ENCODE measurements around the gene POLR3B.
"Not testable (repeated sequence)": the region's sequence is repeated elsewhere in the genome, so short reads cannot be mapped to it uniquely, and the experiment has no call there.

The POLR3B gene

GRCh38 chr12:106357549-106358395 is at the start of gene POLR3B:
POLR3B (plus strand) TSS chr12:106357748; CDS start chr12:106357880, 132 bp downstream.
- DNase-seq (ENCODE audit: low spot score): peak; percentile 94

- no peak for DNase-seq (ENCODE audit: low spot score)
Measured at GRCh38 chr12:106308121-106308520, 49.4 kb upstream of the POLR3B start.

GRCh38 chr12:106308611-106309010 is 48.9 kb upstream of the POLR3B start:
- no peak for DNase-seq (ENCODE audit: low spot score)

GRCh38 chr12:106309671-106310505 is 47.7 kb upstream of the POLR3B start:
- no peak for DNase-seq (ENCODE audit: low spot score)

GRCh38 chr12:106310687-106311086 is 46.9 kb upstream of the POLR3B start:
- no peak for DNase-seq (ENCODE audit: low spot score)

GRCh38 chr12:106311139-106311538 is 46.4 kb upstream of the POLR3B start:
- DNase-seq (ENCODE audit: low spot score): no peak

- DNase-seq (ENCODE audit: low spot score): not testable (repeated sequence)
Measured at GRCh38 chr12:106313413-106313812, 44.1 kb upstream of the POLR3B start.

GRCh38 chr12:106315523-106315922 is 42.0 kb upstream of the POLR3B start:
- no peak for DNase-seq (ENCODE audit: low spot score)

GRCh38 chr12:106317406-106318082 is 40.0 kb upstream of the POLR3B start:
- no peak for DNase-seq (ENCODE audit: low spot score)

- DNase-seq (ENCODE audit: low spot score): no peak
Measured at GRCh38 chr12:106321139-106321850, 36.3 kb upstream of the POLR3B start.

- no peak for DNase-seq (ENCODE audit: low spot score)
Measured at GRCh38 chr12:106323537-106323936, 34.0 kb upstream of the POLR3B start.

GRCh38 chr12:106327309-106327869 is 30.2 kb upstream of the POLR3B start:
- no peak for DNase-seq (ENCODE audit: low spot score)

GRCh38 chr12:106328735-106329134 is 28.8 kb upstream of the POLR3B start:
- DNase-seq (ENCODE audit: low spot score): no peak

GRCh38 chr12:106329231-106329982 is 28.1 kb upstream of the POLR3B start:
- no peak for DNase-seq (ENCODE audit: low spot score)

- no peak for DNase-seq (ENCODE audit: low spot score)
Measured at GRCh38 chr12:106331599-106331998, 25.9 kb upstream of the POLR3B start.

- DNase-seq (ENCODE audit: low spot score): no peak
Measured at GRCh38 chr12:106332536-106332935, 25.0 kb upstream of the POLR3B start.

- no peak for DNase-seq (ENCODE audit: low spot score)
Measured at GRCh38 chr12:106333010-106333409, 24.5 kb upstream of the POLR3B start.

GRCh38 chr12:106333756-106334155 is 23.8 kb upstream of the POLR3B start:
- DNase-seq (ENCODE audit: low spot score): no peak

GRCh38 chr12:106341086-106341877 is 16.3 kb upstream of the POLR3B start:
- no peak for DNase-seq (ENCODE audit: low spot score)

Data from pons (tissue), 1 donor.